ENCODE results near the gene NIN.
A peak's percentile ranks its signal among the peaks of the same experiment; 100 is the strongest.

Gene NIN

DNA sequence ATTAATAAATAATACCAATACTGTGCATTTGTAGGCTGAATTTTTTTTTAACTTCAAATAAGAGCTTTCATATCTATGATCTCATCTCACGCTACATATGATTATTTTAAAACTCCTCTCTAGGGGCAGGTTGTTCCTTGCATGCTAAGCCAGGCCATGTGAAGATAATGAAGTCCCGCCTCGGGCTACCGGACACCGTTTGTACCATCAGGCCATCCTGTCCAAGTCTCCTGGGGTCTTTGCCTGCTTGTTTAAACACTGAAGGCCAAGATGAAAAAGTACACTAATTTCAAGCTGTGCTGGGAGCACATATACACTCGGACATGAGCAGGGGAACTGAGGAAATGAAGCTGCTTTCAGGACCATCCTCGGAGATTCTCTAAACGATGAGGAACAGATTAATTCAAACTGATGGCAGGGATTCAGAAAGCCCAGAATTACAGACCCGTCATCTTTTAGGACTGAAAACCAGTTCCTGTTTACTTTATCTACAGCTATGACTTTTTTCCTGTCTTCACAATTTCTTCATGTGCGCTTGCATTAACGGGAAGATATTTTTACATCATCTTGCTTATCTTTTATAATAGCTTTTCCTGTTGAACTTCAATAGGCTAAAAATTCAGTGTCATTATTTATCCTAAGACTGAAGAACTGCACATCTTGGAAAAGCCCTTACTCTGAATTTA lies 34.6 kb upstream of the NIN start:
- in situ Hi-C loops (cut with HindIII; ENCODE audit: low sequenced_read_pairs) = no loop called here
- TF ChIP-seq, protein P1, sequence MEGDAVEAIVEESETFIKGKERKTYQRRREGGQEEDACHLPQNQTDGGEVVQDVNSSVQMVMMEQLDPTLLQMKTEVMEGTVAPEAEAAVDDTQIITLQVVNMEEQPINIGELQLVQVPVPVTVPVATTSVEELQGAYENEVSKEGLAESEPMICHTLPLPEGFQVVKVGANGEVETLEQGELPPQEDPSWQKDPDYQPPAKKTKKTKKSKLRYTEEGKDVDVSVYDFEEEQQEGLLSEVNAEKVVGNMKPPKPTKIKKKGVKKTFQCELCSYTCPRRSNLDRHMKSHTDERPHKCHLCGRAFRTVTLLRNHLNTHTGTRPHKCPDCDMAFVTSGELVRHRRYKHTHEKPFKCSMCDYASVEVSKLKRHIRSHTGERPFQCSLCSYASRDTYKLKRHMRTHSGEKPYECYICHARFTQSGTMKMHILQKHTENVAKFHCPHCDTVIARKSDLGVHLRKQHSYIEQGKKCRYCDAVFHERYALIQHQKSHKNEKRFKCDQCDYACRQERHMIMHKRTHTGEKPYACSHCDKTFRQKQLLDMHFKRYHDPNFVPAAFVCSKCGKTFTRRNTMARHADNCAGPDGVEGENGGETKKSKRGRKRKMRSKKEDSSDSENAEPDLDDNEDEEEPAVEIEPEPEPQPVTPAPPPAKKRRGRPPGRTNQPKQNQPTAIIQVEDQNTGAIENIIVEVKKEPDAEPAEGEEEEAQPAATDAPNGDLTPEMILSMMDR (IDR thresholded peaks at IDR 0.05; ENCODE audit: low read depth, low read length) = no peak
- no peak for DNase-seq (ENCODE audit: low read depth, low spot score)
- H3K4me3 ChIP-seq (ENCODE audit: low read depth, low read length) = no peak overlapping the region

DNA sequence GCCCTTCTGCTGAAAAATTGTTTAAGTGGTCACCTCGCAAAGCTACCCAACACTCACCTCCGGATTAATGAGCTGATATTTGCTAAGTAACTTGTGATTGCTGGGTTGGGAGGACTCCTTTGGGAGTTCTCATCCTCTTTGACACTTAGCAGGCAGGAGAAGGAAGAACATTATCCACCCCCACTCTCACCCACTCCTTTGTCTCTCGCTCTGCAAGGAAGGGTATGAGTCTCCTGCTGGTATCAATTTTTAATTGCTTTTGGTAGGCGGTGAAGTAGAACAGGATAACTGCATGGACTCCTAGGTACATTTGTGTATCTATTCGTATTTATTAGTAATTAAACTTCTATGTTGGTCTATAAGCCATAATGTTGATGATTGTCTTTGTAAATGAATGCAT lies 34.0 kb upstream of the NIN start:
- H3K4me3 ChIP-seq (ENCODE audit: low read depth, low read length) = no peak overlapping the region
- TF ChIP-seq, protein P1 (IDR thresholded peaks at IDR 0.05; ENCODE audit: low read depth, low read length) = no peak
- no peak for DNase-seq (ENCODE audit: low read depth, low spot score)
- in situ Hi-C loops (cut with HindIII; ENCODE audit: low sequenced_read_pairs) = no loop called here

DNA sequence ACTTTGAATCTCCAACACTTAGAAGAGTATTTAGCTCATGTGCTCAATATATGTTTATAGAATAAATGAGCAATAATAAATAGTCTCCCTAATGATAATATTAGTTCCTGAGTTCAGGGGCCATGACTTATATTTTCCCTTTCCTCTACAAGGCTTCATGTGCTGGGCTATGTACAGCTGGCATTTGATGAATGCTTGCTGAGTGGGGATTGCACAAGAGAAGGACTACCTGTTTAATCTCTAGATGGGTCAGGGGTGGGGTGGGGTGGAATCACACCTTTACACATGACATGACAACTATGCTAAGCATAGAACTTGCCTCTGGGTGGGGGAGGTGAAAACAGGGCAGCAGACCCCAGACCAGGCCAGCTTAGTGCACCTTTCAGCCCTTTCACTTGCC lies 33.3 kb upstream of the NIN start:
- TF ChIP-seq, protein P1 (IDR thresholded peaks at IDR 0.05; ENCODE audit: low read depth, low read length) = no peak
- in situ Hi-C loops (cut with HindIII; ENCODE audit: low sequenced_read_pairs) = no loop called here
- DNase-seq (ENCODE audit: low read depth, low spot score) = no peak
- H3K4me3 ChIP-seq (ENCODE audit: low read depth, low read length) = no peak overlapping the region

DNA sequence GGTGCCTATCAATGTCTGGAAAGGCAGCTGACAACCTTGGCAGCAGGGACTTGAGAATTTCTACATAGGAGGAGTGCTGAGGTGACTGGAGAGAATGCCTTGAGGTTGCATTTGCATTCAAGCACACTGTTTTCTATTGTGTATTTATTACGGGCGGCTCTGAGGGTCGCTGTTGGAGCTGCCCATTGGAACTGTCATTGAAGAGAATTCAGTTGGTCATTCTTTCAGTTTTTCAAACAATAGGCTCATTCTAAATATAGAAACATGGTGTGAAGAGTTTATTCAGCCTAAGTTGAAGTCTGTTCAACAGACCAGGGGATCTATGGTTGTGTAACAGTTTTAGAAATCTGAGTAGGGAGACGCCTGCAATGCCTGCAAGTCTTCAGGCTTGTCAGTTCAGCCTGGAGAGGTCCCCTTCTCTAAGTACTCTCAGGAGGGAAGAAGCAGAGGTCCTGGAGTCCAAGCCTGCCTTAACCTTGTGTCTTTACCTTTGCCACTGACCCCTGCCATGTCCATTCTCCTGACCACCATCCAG lies 31.1 kb upstream of the NIN start:
- in situ Hi-C loops (cut with HindIII; ENCODE audit: low sequenced_read_pairs) = no loop called here
- DNase-seq (ENCODE audit: low read depth, low spot score) = no peak
- H3K4me3 ChIP-seq (ENCODE audit: low read depth, low read length) = no peak overlapping the region
- TF ChIP-seq, protein P1 (IDR thresholded peaks at IDR 0.05; ENCODE audit: low read depth, low read length) = no peak

DNA sequence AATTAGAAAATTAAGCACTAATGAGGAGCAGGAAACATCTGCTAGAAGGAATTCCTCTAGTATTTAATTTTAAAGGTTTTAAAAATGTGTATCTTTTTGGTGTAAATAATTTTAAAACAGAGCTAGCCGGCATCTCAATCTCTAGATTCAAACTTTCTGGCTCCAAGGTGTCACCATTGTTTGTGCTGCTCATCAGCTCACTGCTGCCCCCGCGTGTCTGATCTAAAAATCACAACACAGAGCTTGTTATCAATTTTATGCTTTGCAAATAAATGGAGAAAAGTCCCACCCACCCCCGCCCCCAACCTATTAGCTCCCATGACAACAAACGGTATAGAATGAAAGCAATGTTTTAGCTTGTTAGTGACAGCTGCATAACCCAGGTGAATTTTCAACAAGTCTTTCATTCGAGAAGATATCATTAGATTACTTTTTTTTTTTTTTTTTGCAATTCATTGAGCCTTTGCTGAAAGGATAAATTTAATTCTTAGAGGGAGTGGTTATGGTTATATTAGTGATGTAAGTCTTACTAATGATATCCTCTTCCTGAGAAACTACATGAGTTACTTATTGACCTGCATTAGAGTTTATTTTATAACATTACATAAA lies 29.6 kb upstream of the NIN start:
- TF ChIP-seq, protein P1 (IDR thresholded peaks at IDR 0.05; ENCODE audit: low read depth, low read length) = peak; percentile 66
- H3K4me3 ChIP-seq (ENCODE audit: low read depth, low read length) = peak overlapping the region; percentile 44
- DNase-seq (ENCODE audit: low read depth, low spot score) = peak; percentile 85
- in situ Hi-C loops (cut with HindIII; ENCODE audit: low sequenced_read_pairs) = no loop called here

DNA sequence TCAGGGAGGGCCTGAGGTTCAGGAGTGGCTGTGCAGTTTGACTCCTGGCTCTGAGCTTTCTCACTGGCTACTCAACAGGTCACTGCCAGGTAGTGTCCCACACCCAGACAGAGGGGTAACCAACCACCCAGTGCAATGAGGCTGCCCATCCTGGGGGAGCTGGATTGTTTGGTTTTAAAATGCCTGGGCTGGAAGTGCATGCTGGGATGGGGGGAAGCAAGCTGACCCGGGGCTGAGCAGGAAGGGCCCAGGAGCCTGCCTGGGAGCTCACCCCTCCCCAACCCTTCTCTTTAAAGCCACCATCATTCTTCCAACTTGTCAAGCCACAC lies 28.3 kb upstream of the NIN start:
- no peak for DNase-seq (ENCODE audit: low read depth, low spot score)
- H3K4me3 ChIP-seq (ENCODE audit: low read depth, low read length) = peak overlapping the region; percentile 44
- TF ChIP-seq, protein P1 (IDR thresholded peaks at IDR 0.05; ENCODE audit: low read depth, low read length) = no peak
- in situ Hi-C loops (cut with HindIII; ENCODE audit: low sequenced_read_pairs) = no loop called here

Measured in astrocyte of the spinal cord (primary cell).